ENCODE results near the gene PEX16.

PEX16 gene

GRCh38 chr11:45915446-45915845 lies 2.2 kb downstream of the PEX16 start:
- CTCF ChIA-PET = interaction anchor here (0.6 kb wide), 1 partner anchor 31 kb away, joined by 4 read pairs; no protein-coding TSS in a partner anchor
- no peak for TF ChIP-seq CTCF (conservative IDR thresholded peaks at IDR 0.05; ENCODE audit: low read depth)

GRCh38 chr11:45913942-45914635 lies 3.6 kb downstream of the PEX16 start:
- POLR2A ChIA-PET (ENCODE audit: low non-redundant PET) = no interaction called here
- no peak for TF ChIP-seq CTCF (conservative IDR thresholded peaks at IDR 0.05; ENCODE audit: low read depth)
- H3K27ac ChIP-seq = peak overlapping the region; percentile 25; the same call in 1 of the 2 replicates
- CTCF ChIA-PET = interaction anchor here (1.1 kb wide), 1 partner anchor 15 kb away, joined by 3 read pairs; no protein-coding TSS in a partner anchor
- no peak for DNase-seq (ENCODE audit: low spot score)

More at GRCh38 chr11:45915446-45915845, 2.2 kb downstream of the PEX16 start:
- no peak overlapping the region for H3K27ac ChIP-seq
- POLR2A ChIA-PET (ENCODE audit: low non-redundant PET) = no interaction called here
- no peak for DNase-seq (ENCODE audit: low spot score)

GRCh38 chr11:45913514-45913913 lies 4.2 kb downstream of the PEX16 start:
- peak overlapping the region; percentile 25; the same call in 1 of the 2 replicates for H3K27ac ChIP-seq
- CTCF ChIA-PET = interaction anchor here (0.6 to 1.1 kb wide), 2 partner anchors 13 to 15 kb away, joined by 3 read pairs; no protein-coding TSS in a partner anchor
- POLR2A ChIA-PET (ENCODE audit: low non-redundant PET) = no interaction called here
- DNase-seq (ENCODE audit: low spot score) = no peak
- no peak for TF ChIP-seq CTCF (conservative IDR thresholded peaks at IDR 0.05; ENCODE audit: low read depth)

GRCh38 chr11:45910623-45911022 lies 7.1 kb downstream of the PEX16 start:
- H3K27ac ChIP-seq = peak overlapping the region; percentile 9; the same call in 1 of the 2 replicates
- DNase-seq (ENCODE audit: low spot score) = no peak
- ChIA-PET CTCF (no interaction called here), POLR2A (ENCODE audit: low non-redundant PET) (no interaction called here)
- no peak for TF ChIP-seq CTCF (conservative IDR thresholded peaks at IDR 0.05; ENCODE audit: low read depth)

GRCh38 chr11:45909594-45910475 lies 7.8 kb downstream of the PEX16 start:
- POLR2A ChIA-PET (ENCODE audit: low non-redundant PET) = interaction anchor here (1.6 kb wide), 1 partner anchor 8 kb away, joined by 5 read pairs; the partner anchor contains the start of gene PEX16
- CTCF ChIA-PET = no interaction called here
- TF ChIP-seq CTCF (conservative IDR thresholded peaks at IDR 0.05; ENCODE audit: low read depth) = no peak
- H3K27ac ChIP-seq = peak overlapping the region; percentile 20
- no peak for DNase-seq (ENCODE audit: low spot score)

GRCh38 chr11:45907911-45908370 lies 9.7 kb downstream of the PEX16 start:
- ChIA-PET CTCF (no interaction called here), POLR2A (ENCODE audit: low non-redundant PET) (interaction anchor here (1.6 kb wide), 1 partner anchor 10 kb away, joined by 5 read pairs; the partner anchor contains the start of gene PEX16)
- no peak for TF ChIP-seq CTCF (conservative IDR thresholded peaks at IDR 0.05; ENCODE audit: low read depth)
- H3K27ac ChIP-seq = peak overlapping the region; percentile 33
- DNase-seq (ENCODE audit: low spot score) = no peak
